WI38 (cell line): Measurements from ENCODE around the gene HDAC7.

Experiments
- H3K4me3 ChIP-seq: 2 replicates; pipeline ENCODE4 v1.5.1; 2011; ENCODE audit warnings: low read depth, mild to moderate bottlenecking, control low read depth, low read length
- CTCF ChIP-seq: IDR thresholded peaks from 2 replicates; pipeline ENCODE4 v1.5.1; 2012; ENCODE audit warnings: low read depth, mild to moderate bottlenecking, control low read depth, low read length

The HDAC7 gene

DNA sequence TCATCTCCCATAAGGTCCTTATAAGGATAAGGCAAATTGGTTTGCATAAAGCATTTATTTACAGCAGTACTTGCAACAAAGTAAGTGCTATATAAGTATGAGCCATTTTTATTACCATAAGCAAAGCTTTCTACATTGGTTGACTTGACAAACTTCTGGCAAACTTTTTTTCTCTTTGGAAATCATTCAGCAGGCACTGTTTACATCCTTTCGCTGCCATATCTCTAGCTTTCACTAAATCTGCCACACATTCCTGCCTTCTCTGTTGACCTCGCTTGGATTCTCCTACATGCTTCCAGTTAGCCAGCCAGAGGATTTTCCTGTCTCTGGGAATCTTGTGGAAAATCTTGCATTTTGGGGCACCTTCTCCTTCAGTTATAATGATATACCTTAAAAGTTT is 21.8 kb upstream of the HDAC7 start:
- no peak for TF ChIP-seq CTCF
- no peak overlapping the region for H3K4me3 ChIP-seq

DNA sequence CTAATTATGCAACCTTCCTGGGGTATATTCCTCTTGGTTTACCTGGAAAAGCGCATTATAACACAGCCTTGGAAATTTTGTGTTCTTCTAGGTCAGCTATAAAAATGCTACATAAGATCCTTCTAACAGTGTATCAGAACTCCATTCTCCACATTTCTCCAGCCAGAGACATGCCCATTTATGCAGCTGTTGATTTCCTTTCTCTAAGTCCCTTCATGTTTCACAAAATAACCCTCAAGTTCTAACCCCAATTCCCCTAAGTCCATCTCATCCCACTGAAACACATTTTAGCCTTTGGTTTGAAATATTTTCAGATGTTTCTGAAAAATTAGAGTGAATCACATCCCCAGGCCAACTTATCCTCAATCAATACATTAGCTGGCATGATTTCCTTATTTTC is 20.9 kb upstream of the HDAC7 start:
- TF ChIP-seq CTCF: no peak
- no peak overlapping the region for H3K4me3 ChIP-seq

DNA sequence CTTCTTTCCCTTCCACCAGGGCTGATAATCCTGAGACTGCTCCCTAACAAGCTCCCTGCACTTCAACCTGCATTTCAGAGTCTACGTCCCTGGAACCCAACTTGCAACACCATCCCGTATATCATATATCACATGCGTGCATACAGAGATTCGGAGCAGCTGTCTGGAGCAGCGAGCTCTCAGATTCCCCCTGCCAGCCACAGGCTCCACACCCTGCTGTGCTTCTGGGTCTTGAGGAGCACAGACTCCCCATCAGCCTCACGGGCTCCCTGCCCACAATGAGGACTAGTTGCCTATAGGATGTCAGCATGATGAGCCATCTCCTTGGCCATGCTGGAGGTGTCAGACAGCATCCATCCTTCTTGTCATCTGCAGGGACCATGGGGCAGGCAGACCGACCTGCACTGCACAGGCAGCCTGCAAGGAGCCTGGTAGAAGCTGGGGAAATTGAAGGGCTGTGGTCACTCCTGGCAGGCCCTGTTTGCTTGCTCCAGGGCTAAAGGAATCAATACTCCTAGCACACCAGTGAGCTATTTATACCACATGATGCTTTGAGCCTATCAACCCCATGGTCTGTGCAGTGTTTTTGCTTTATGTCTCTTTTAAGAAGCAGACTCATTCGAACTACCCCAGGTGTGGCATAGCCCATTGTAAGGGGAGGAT is 19.6 kb upstream of the HDAC7 start:
- TF ChIP-seq CTCF: no peak
- H3K4me3 ChIP-seq: no peak overlapping the region

DNA sequence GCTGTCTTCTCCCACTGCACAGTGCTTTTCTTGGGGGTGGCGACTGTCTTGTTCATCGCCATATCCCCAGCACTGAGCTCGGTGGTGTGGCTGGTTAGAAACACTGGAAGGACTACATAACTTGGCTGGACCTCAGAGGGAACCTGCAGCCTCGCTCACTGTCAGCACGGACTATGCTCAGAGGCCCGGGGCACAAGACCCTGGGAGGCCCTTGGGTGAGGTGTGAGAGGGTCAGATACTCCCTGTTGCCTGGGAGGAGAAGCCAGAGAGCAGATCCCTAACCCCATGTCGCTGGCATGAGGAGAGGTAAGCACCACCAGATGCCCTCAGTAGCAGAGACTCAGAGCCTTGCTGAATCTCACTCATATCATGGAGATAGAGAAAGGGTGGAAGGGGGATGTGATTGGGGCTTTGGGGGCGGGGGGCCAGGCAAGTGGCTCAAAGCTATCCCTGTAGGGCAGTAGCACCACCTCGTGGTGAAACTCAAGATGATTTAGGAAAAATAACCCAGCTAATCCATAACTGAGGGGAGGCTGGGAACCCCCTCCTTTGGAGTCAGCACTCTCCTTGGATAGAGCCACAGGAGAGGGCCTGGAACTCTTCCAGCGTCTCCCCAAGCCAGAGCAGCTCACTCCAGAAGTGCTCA is 18.7 kb upstream of the HDAC7 start:
- peak; percentile 10 for TF ChIP-seq CTCF
- no peak overlapping the region for H3K4me3 ChIP-seq

DNA sequence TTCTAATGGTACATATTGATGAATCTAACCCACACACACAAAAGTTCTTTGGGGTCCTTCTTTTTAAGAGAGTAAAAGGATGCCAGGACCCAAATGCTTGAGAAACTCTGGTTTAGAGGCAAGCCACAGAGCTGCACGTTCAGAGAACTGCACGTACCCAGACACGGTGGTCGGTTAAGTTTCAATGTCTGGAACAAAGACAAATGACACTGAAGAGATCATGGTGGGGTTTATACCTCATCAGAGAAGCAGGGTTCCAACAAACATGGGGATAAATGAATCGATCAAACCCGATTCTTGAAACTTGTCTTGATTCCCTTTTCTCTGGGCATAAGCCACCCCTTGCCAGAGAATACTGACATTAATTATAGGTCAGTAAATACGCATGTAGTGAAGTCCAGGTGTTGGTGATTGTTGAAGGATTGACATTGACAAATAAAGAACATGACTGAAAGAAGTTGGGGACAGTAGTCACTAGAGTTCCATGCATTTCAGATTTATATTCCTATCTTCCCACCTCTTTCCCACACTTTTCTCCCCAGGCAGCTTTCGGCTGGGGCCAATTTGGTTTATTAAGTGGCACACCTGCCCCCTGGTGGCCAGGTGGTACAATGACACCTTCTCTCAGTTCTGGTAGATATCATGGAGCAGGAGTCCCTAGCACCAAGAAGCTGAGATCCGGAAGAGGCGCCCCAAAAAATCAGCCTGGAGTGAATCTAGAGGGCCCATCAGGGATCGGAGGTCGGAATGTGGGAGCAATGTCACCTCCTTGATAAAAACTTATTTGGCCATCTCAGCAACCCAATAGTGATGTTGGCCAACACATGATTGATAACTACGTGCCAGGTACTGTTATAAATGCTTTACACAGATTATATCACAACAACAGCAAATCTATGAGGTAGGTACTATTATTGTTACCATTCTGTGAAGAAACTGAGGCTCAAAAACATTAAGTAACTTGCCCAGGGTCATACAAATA is 17.8 kb upstream of the HDAC7 start:
- no peak overlapping the region for H3K4me3 ChIP-seq

DNA sequence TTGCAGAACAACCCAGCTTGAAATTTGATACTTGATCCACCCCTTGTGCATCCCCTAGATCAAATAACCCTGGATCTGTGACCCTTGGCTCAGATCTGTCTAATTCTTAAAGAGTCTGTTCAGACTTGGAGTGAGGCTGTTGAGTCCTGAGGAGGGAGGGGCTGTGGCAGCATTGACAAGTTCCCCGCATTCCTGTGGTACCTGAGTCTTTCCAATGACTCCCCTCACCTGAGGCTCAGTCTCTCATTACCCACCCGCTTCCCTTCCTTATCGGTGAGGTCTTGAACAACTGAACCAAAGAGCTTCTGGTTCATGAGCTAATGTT is 16.1 kb upstream of the HDAC7 start:
- H3K4me3 ChIP-seq: no peak overlapping the region
- no peak for TF ChIP-seq CTCF

More for the DNA sequence above, 17.8 kb upstream of the HDAC7 start:
- peak; percentile 91 for TF ChIP-seq CTCF
